GM21381 (cell line): ENCODE measurements around the gene CIT.
A peak's percentile ranks its signal among the peaks of the same experiment; 100 is the strongest.
"Not testable (repeated sequence)": the region's sequence is repeated elsewhere in the genome, so short reads cannot be mapped to it uniquely, and the experiment has no call there.

Experiments
- ATAC-seq: cut with Tn5 transposase; IDR thresholded peaks from one replicate; pipeline ENCODE4 v1.9.1; 2021; ENCODE audit warnings: mild to moderate bottlenecking, moderate library complexity; ENCODE audit not compliant: unreplicated experiment

CIT gene

GRCh38 chr12:119876761-119877638, at the start of gene CIT:
Gene CIT, minus strand, starts transcription at chr12:119877320. Its CDS starts 1,152 bp downstream, at chr12:119876168.
- peak; percentile 100 for ATAC-seq

- ATAC-seq: no peak
Observed at GRCh38 chr12:119925269-119925668, 48.1 kb upstream of the CIT start.

GRCh38 chr12:119920064-119920463, 42.9 kb upstream of the CIT start:
- no peak for ATAC-seq

- ATAC-seq: no peak
Observed at GRCh38 chr12:119915894-119916510, 38.9 kb upstream of the CIT start.

GRCh38 chr12:119914666-119915065, 37.5 kb upstream of the CIT start:
- no peak for ATAC-seq

GRCh38 chr12:119913536-119914330, 36.6 kb upstream of the CIT start:
- no peak for ATAC-seq

GRCh38 chr12:119911182-119911581, 34.1 kb upstream of the CIT start:
- ATAC-seq: no peak

- ATAC-seq: no peak
Observed at GRCh38 chr12:119910586-119910985, 33.5 kb upstream of the CIT start.

- ATAC-seq: peak; percentile 69
Observed at GRCh38 chr12:119902084-119902509, 25.0 kb upstream of the CIT start.

- no peak for ATAC-seq
Observed at GRCh38 chr12:119901670-119902069, 24.6 kb upstream of the CIT start.

- ATAC-seq: no peak
Observed at GRCh38 chr12:119894916-119895315, 17.8 kb upstream of the CIT start.

GRCh38 chr12:119892611-119893010, 15.5 kb upstream of the CIT start:
- not testable (repeated sequence) for ATAC-seq

- ATAC-seq: no peak
Observed at GRCh38 chr12:119885549-119885948, 8.4 kb upstream of the CIT start.

GRCh38 chr12:119883791-119884190, 6.7 kb upstream of the CIT start:
- ATAC-seq: not testable (repeated sequence)

GRCh38 chr12:119883237-119883636, 6.1 kb upstream of the CIT start:
- ATAC-seq: no peak

- ATAC-seq: no peak
Observed at GRCh38 chr12:119877639-119877948, 474 bp upstream of the CIT start.

- ATAC-seq: no peak
Observed at GRCh38 chr12:119870457-119870856, 6.7 kb downstream of the CIT start.

GRCh38 chr12:119869720-119870119, 7.4 kb downstream of the CIT start:
- no peak for ATAC-seq

GRCh38 chr12:119868992-119869391, 8.1 kb downstream of the CIT start:
- no peak for ATAC-seq

GRCh38 chr12:119864591-119864990, 12.5 kb downstream of the CIT start:
- ATAC-seq: no peak

GRCh38 chr12:119859241-119859640, 17.9 kb downstream of the CIT start:
- no peak for ATAC-seq
